Adrenal gland (tissue), 12 donors: Measurements from ENCODE around the gene CLEC16A. TPM values are rescaled to one million over a fixed set of nuclear protein-coding genes. Genes with fewer than 3 reads are reported as not detected.
A peak's percentile ranks its signal among the peaks of the same experiment; 100 is the strongest.

Experiments used
- DNase-seq, 7 donors: peaks; one replicate each; pipeline ENCODE4 v3.0.0-alpha.2; 2019 to 2020
- H3K27ac ChIP-seq, 5 donors: fragments of 200-600 bp; sonication (generic) in 4 of 5; 1 replicate in 3 of 5; 2 replicates in 2 of 5; pipeline versions ENCODE4 v1.5.1 to v1.8.0; 2016 to 2020; ENCODE audit warnings: mild to moderate bottlenecking in 1 of 5
- H3K27me3 ChIP-seq: fragments of 200-600 bp; 2 replicates; pipeline ENCODE4 v1.8.0; 2021
- H3K36me3 ChIP-seq, 2 donors: fragments of 200-600 bp; replicated peaks in 1 of 2; 1 replicate in 1 of 2; 2 replicates in 1 of 2; pipeline versions ENCODE4 v1.5.1 to v1.8.0; 2018 to 2022
- H3K4me1 ChIP-seq, 2 donors: fragments of 200-600 bp; replicated peaks in 1 of 2; 1 replicate in 1 of 2; 2 replicates in 1 of 2; pipeline versions ENCODE4 v1.5.1 to v1.8.0; 2018 to 2021
- H3K4me3 ChIP-seq, 4 donors: fragments of 200-600 bp; sonication (generic) in 3 of 4; one replicate each; pipeline ENCODE4 v1.5.1; 2016 to 2018
- H3K9me3 ChIP-seq, 3 donors: fragments of 200-600 bp; sonication (generic) in 1 of 3; replicated peaks in 1 of 3; 1 replicate in 2 of 3; 2 replicates in 1 of 3; pipeline versions ENCODE4 v1.5.1 to v1.8.0; 2016 to 2021
- POLR2A ChIP-seq, 2 donors: fragments of 450-650 bp; IDR thresholded peaks; one replicate each; pipeline ENCODE4 v1.6.1; 2017; ENCODE audit warnings: antibody characterized with exemption in 2 of 2, mild to moderate bottlenecking in 2 of 2, moderate library complexity in 1 of 2
- WGBS, 4 donors: extraction: QIAGEN DNeasy Blood & Tissue Kit in 2 of 4; methylation state at CpG; one replicate each; pipeline versions ENCODE4 v1.1.5 to v1.1.7; 2013 to 2017; 5-methylcytosine and 5-hydroxymethylcytosine counted together
- intact Hi-C, 2 donors: fragments of 100-400 bp; cut with DNase I; formaldehyde crosslinking; loops; one replicate each; pipeline versions ENCODE4 v1.14.1 to v1.15.0; 2022 to 2023
- polyA plus RNA-seq, 3 donors: library from polyadenylated mRNA; stranded (reverse); fragments of 200-250 nt in 2 of 3; fragments of 350-450 nt in 1 of 3; fragmentation: Illumina TruSeq in 1 of 3; extraction: RNeasy Lipid Tissue Mini Kit (QIAGEN cat#74804) in 1 of 3; gene quantifications; one replicate each; pipeline ENCODE4 v1.2.3, GENCODE V29; 2013 to 2014
- total RNA-seq, 9 donors: library from RNA; depleted of rRNA in 4 of 9; stranded (reverse); fragments of >200 nt in 4 of 9; fragments of 120-200 nt in 1 of 9; fragmentation: NEBNext Ultra II Directional in 1 of 9; extraction: Animal tissue kit (Norgen Biotek cat#: 25700) in 1 of 9; gene quantifications; one replicate each; pipeline versions ENCODE4 v1.1.0 to v1.2.4, GENCODE V29; 2013 to 2023
- TF ChIP-seq, protein P1 (sequence below), 6 experiments: fragments of 450-650 bp in 4 of 6; fragments of 200-600 bp in 2 of 6; sonication (generic) in 1 of 6; IDR thresholded peaks; 1 replicate in 5 of 6; 2 replicates in 1 of 6; pipeline versions ENCODE4 v1.5.1 to v1.8.0; 2016 to 2021; ENCODE audit warnings: antibody characterized with exemption in 6 of 6, mild to moderate bottlenecking in 2 of 6, moderate library complexity in 1 of 6
- donor health status: healthy with polysubstance abuse.
- donor health status: Bipolar disorder and iron deficiency.
- donor health status: DM: yes; HTN: yes; CAD: no.
- donor health status: DM: no; HTN: no; CAD: no.
- donor health status: DM: no; HTN: no; CAD: no.
- donor health status: DM: yes; HTN: yes; CAD: no.

CLEC16A gene
- total and polyA plus RNA-seq, 12 donors = 14.0 to 37.2 (median 27.6) TPM

- intact Hi-C loops = no loop called here
- DNase-seq = no peak
- no peak overlapping the region for H3K4me3 ChIP-seq
- TF ChIP-seq, protein P1, sequence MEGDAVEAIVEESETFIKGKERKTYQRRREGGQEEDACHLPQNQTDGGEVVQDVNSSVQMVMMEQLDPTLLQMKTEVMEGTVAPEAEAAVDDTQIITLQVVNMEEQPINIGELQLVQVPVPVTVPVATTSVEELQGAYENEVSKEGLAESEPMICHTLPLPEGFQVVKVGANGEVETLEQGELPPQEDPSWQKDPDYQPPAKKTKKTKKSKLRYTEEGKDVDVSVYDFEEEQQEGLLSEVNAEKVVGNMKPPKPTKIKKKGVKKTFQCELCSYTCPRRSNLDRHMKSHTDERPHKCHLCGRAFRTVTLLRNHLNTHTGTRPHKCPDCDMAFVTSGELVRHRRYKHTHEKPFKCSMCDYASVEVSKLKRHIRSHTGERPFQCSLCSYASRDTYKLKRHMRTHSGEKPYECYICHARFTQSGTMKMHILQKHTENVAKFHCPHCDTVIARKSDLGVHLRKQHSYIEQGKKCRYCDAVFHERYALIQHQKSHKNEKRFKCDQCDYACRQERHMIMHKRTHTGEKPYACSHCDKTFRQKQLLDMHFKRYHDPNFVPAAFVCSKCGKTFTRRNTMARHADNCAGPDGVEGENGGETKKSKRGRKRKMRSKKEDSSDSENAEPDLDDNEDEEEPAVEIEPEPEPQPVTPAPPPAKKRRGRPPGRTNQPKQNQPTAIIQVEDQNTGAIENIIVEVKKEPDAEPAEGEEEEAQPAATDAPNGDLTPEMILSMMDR (IDR thresholded peaks at IDR 0.05) = no peak
- TF ChIP-seq POLR2A (IDR thresholded peaks at IDR 0.05) = no peak
- WGBS, 4 donors = 77 to 89% (median 83%) methylated on average over 8 to 12 of the region's 12 CpGs
- H3K27ac ChIP-seq = peak overlapping the region in 1 of 5 donors; percentile 53
- peaks cover 9 to 29% of the 10 kb centered on the region in 2 donors for H3K4me1 ChIP-seq
- H3K36me3 ChIP-seq = no peaks in the 10 kb centered on the region
- no peaks in the 10 kb centered on the region for H3K9me3 ChIP-seq
- no peaks in the 10 kb centered on the region for H3K27me3 ChIP-seq
These were observed 145.2 kb downstream of the CLEC16A start for GRCh38 chr16:11089504-11090124.

- DNase-seq = no peak
- H3K4me3 ChIP-seq = no peak overlapping the region
- H3K27ac ChIP-seq = peak overlapping the region in 1 of 5 donors; percentile 11
- WGBS, 4 donors = 84 to 96% (median 90%) methylated on average over 6 of the region's 6 CpGs
- no peaks in the 10 kb centered on the region for H3K9me3 ChIP-seq
- TF ChIP-seq, protein P1 (IDR thresholded peaks at IDR 0.05) = no peak
- TF ChIP-seq POLR2A (IDR thresholded peaks at IDR 0.05) = no peak
- intact Hi-C loops = no loop called here
- H3K36me3 ChIP-seq = no peaks in the 10 kb centered on the region
- H3K4me1 ChIP-seq = peaks cover 2 to 29% of the 10 kb centered on the region in 2 donors
- no peaks in the 10 kb centered on the region for H3K27me3 ChIP-seq
These were observed 145.9 kb downstream of the CLEC16A start for GRCh38 chr16:11090232-11090631.

GRCh38 chr16:11091021-11091785, 146.8 kb downstream of the CLEC16A start:
- H3K36me3 ChIP-seq = no peaks in the 10 kb centered on the region
- no peak overlapping the region for H3K27ac ChIP-seq
- H3K4me1 ChIP-seq = peaks cover 0 to 26% of the 10 kb centered on the region in 2 donors
- no peaks in the 10 kb centered on the region for H3K9me3 ChIP-seq
- no peaks in the 10 kb centered on the region for H3K27me3 ChIP-seq
- no peak for DNase-seq
- intact Hi-C loops = no loop called here
- WGBS, 4 donors = 85 to 95% (median 90%) methylated on average over 12 to 14 of the region's 14 CpGs
- TF ChIP-seq, protein P1 (IDR thresholded peaks at IDR 0.05) = no peak
- TF ChIP-seq POLR2A (IDR thresholded peaks at IDR 0.05) = no peak
- H3K4me3 ChIP-seq = no peak overlapping the region

DNA sequence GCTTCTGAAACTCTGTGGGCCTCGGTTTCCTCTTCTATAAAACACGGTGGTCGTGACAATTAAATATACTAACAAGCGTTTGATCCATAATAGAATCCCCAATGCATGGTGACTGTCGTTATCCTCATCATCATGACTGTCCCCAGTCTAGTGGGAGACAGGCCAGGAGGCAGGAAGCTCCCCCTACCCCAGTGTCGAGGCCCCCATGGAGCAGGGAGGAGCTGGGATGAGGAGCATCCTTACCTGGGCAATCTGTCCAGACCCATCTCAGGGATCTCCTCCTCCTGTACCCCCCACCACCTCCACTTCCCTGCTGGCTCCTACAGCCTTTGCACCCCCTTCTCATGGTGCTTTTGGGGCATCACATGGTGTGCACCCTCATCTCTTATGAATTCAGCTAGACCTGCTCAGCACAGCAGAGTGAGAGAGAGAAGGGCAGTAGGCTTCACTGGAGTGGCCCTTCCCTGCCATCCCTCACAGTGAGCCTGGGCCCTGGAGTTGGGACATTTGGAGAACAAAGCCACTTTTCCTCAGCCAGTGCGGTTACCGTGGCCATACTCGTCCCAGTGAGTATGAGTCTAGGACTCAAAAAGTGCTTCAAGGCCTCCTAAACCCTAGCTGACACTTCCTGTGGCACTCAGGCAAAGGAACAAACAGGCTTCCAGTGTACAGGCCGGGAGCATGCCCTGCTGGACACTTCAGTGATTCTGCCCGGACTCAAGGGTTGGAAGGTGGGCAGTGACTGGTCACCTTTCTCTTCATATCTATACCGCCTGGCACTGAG, 148.6 kb downstream of the CLEC16A start:
- WGBS, 4 donors = 90 to 93% (median 93%) methylated on average over 9 to 12 of the region's 12 CpGs
- no peak overlapping the region for H3K27ac ChIP-seq
- no peak for DNase-seq
- H3K27me3 ChIP-seq = no peaks in the 10 kb centered on the region
- no peak overlapping the region for H3K4me3 ChIP-seq
- TF ChIP-seq, protein P1 (IDR thresholded peaks at IDR 0.05) = no peak
- TF ChIP-seq POLR2A (IDR thresholded peaks at IDR 0.05) = no peak
- H3K4me1 ChIP-seq = peaks cover 0 to 31% of the 10 kb centered on the region in 2 donors
- intact Hi-C loops = no loop called here
- no peaks in the 10 kb centered on the region for H3K9me3 ChIP-seq
- no peaks in the 10 kb centered on the region for H3K36me3 ChIP-seq
